OCI-LY7 (cell line): ENCODE measurements around the gene ACSS3. TPM values are rescaled to one million over a fixed set of nuclear protein-coding genes. Genes with fewer than 3 reads are reported as not detected.

Experiments
- BruUV-seq: library from RNA; stranded (reverse); fragments of 400-500 nt; replicated peaks from 2 replicates; lab custom pipeline; 2021; lab: Mats Ljungman, UMichigan
- CTCF ChIA-PET: fragments of 300-600 bp; sonication (Branson Sonifier 250); formaldehyde crosslinking; loops from one replicate; lab custom pipeline; 2022; ENCODE audit warnings: antibody characterized with exemption; ENCODE audit not compliant: unreplicated experiment; lab: Charles Lee
- POLR2A ChIA-PET: fragments of 300-600 bp; sonication (Branson Sonifier 250); formaldehyde crosslinking; loops from one replicate; lab custom pipeline; 2022; ENCODE audit warnings: antibody characterized with exemption; lab: Charles Lee
- DNase-seq: peaks from one replicate; pipeline ENCODE4 v3.0.0-alpha.2; 2015; ENCODE audit warnings: low spot score
- H2AFZ ChIP-seq: fragments of 200-600 bp; sonication (generic), shearing (Covaris generic); 2 replicates; pipeline ENCODE4 v1.6.1; 2014; ENCODE audit warnings: mild to moderate bottlenecking, antibody characterized with exemption, low read length, moderate library complexity
- H3K27ac ChIP-seq: fragments of 200-600 bp; sonication (generic); 2 replicates; pipeline ENCODE4 v1.5.1; 2014; ENCODE audit warnings: mixed run types, low read depth, mild to moderate bottlenecking, moderate library complexity, low read length, inconsistent platforms; ENCODE audit not compliant: poor library complexity, severe bottlenecking
- H3K36me3 ChIP-seq: fragments of 200-600 bp; sonication (generic); 2 replicates; pipeline ENCODE4 v1.6.1; 2014; ENCODE audit warnings: mild to moderate bottlenecking, antibody characterized with exemption, low read length, moderate library complexity, mixed read lengths; ENCODE audit not compliant: insufficient read depth
- H3K4me1 ChIP-seq: fragments of 200-600 bp; sonication (generic); 2 replicates; pipeline ENCODE4 v1.5.1; 2014; ENCODE audit warnings: mild to moderate bottlenecking, low read length; ENCODE audit not compliant: insufficient read depth, poor library complexity, severe bottlenecking
- H3K4me2 ChIP-seq: fragments of 200-600 bp; sonication (generic); 2 replicates; pipeline ENCODE4 v1.6.1; 2014; ENCODE audit warnings: mild to moderate bottlenecking, low read length
- H3K4me3 ChIP-seq: fragments of 200-600 bp; sonication (generic); 2 replicates; pipeline ENCODE4 v1.5.1; 2014; ENCODE audit warnings: mild to moderate bottlenecking, low read depth, low read length; ENCODE audit not compliant: poor library complexity, severe bottlenecking
- H3K79me2 ChIP-seq: fragments of 200-600 bp; sonication (generic); 2 replicates; pipeline ENCODE4 v1.6.1; 2016; ENCODE audit warnings: low read depth, mild to moderate bottlenecking, low read length, moderate library complexity, mixed read lengths; ENCODE audit not compliant: insufficient read depth
- H3K9me2 ChIP-seq: fragments of 200-600 bp; sonication (generic); 2 replicates; pipeline ENCODE4 v1.6.1; 2016; ENCODE audit warnings: mild to moderate bottlenecking, low read length, mixed read lengths; ENCODE audit not compliant: insufficient read depth
- H3K9me3 ChIP-seq: fragments of 200-600 bp; sonication (generic); 2 replicates; pipeline ENCODE4 v1.6.1; 2014; ENCODE audit warnings: mild to moderate bottlenecking, mixed run types, low read length, mixed read lengths
- H4K20me1 ChIP-seq: fragments of 200-600 bp; sonication (generic); 2 replicates; pipeline ENCODE4 v1.6.1; 2014; ENCODE audit warnings: mild to moderate bottlenecking, antibody characterized with exemption, low read length, moderate library complexity, mixed read lengths; ENCODE audit not compliant: insufficient read depth
- EZH2phosphoT487 ChIP-seq: fragments of 200-600 bp; sonication (generic); IDR thresholded peaks from 2 replicates; pipeline ENCODE4 v1.6.1; 2018; ENCODE audit warnings: low read depth, borderline replicate concordance, mild to moderate bottlenecking, mixed run types, antibody characterized with exemption, low read length, moderate library complexity, mixed read lengths
- intact Hi-C: fragments of 100-400 bp; cut with micrococcal nuclease; formaldehyde crosslinking; loops from one replicate; pipeline ENCODE4 v1.10.0; 2022; ENCODE audit not compliant: unreplicated experiment
- total RNA-seq, 2 experiments: library from RNA; depleted of rRNA in 1 of 2; stranded (reverse); fragments of >200 nt in 1 of 2; shearing (Covaris generic) in 1 of 2; gene quantifications; 2 replicates each; pipeline ENCODE4 v1.2.3, GENCODE V29; 2014 to 2022
- TF ChIP-seq, protein P1 (sequence below): fragments of 200-600 bp; sonication (generic); conservative IDR thresholded peaks from 2 replicates; pipeline ENCODE4 v1.5.1; 2014; ENCODE audit warnings: mild to moderate bottlenecking, antibody characterized with exemption, low read length, moderate library complexity, mixed read lengths

Gene ACSS3
- total RNA-seq, 2 experiments from 2014 or later: not detected

DNA sequence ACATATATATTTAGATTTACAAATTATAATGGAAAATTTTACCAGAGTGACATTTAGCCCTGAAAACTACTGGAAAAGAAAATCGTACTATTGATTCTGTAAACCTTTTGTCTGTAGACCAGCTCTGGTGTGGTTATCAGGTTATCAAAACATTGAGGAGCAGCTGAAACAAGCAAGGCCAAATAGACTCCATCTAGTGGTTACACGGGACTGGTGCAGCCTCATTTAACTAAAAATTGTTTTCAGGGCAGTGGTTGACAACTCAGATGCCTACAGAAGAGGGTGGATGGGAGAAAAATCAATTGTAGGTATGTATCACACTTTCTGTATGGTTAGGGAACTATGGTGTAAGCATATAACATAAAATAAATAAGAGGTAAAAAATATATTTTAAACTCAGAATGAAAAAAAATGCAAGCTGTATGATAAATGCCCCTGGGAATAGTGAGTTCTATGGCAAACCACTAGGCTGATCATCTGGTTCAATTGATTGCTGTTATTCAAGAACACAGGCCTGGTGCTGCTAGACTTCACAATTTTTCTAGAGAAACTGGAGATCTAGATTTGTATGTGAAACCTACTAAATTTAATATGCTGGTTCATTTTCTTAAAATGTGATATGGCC lies 51.2 kb downstream of the ACSS3 start:
- TF ChIP-seq, protein P1, sequence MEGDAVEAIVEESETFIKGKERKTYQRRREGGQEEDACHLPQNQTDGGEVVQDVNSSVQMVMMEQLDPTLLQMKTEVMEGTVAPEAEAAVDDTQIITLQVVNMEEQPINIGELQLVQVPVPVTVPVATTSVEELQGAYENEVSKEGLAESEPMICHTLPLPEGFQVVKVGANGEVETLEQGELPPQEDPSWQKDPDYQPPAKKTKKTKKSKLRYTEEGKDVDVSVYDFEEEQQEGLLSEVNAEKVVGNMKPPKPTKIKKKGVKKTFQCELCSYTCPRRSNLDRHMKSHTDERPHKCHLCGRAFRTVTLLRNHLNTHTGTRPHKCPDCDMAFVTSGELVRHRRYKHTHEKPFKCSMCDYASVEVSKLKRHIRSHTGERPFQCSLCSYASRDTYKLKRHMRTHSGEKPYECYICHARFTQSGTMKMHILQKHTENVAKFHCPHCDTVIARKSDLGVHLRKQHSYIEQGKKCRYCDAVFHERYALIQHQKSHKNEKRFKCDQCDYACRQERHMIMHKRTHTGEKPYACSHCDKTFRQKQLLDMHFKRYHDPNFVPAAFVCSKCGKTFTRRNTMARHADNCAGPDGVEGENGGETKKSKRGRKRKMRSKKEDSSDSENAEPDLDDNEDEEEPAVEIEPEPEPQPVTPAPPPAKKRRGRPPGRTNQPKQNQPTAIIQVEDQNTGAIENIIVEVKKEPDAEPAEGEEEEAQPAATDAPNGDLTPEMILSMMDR: peak; percentile 88
- no peak for TF ChIP-seq EZH2phosphoT487
- H3K4me1 ChIP-seq: no peaks in the 10 kb centered on the region
- ChIA-PET POLR2A (no interaction called here), CTCF (no interaction called here)
- no peaks in the 10 kb centered on the region for H3K9me3 ChIP-seq
- no peak overlapping the region for H2AFZ ChIP-seq
- H3K79me2 ChIP-seq: no peaks in the 10 kb centered on the region
- no peaks in the 10 kb centered on the region for H3K36me3 ChIP-seq
- no peak overlapping the region for H3K4me3 ChIP-seq
- H4K20me1 ChIP-seq: no peaks in the 10 kb centered on the region
- no peak overlapping the region for H3K27ac ChIP-seq
- BruUV-seq: no TSS peak
- intact Hi-C loops: loop anchor here (5.0 kb wide), 1 partner anchor 717 kb away; no protein-coding TSS in a partner anchor
- DNase-seq: peak; percentile 33
- no peak overlapping the region for H3K4me2 ChIP-seq
- H3K9me2 ChIP-seq: no peaks in the 10 kb centered on the region

DNA sequence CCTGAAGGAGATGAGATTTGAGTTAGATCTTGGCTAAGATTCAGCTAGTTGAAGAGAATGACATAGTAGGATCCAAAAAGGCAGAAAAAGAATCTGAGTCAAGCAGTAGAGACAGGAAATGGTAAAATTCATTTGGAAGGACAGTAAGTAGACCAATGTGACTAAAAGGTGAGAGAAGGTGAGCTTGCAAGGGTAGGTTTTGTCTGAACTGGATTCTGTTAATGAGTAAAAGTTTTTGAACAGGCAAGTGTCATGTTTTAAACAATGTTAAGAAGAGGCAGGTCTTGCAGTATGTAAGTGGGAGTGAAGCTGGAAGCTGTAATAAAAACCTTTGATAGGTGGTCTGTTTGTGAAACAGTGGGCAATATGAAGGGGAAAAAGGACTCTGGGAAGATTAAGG lies 58.6 kb downstream of the ACSS3 start:
- Histone ChIP-seq H3K4me2 (no peak overlapping the region), H3K4me1 (no peaks in the 10 kb centered on the region), H4K20me1 (no peaks in the 10 kb centered on the region), H3K4me3 (no peak overlapping the region), H2AFZ (no peak overlapping the region), H3K79me2 (no peaks in the 10 kb centered on the region), H3K27ac (no peak overlapping the region), H3K36me3 (no peaks in the 10 kb centered on the region), H3K9me3 (no peaks in the 10 kb centered on the region), H3K9me2 (no peaks in the 10 kb centered on the region; the same call in 1 of the 2 replicates)
- DNase-seq: no peak
- POLR2A ChIA-PET: interaction anchor here (1.2 kb wide), 1 partner anchor 30 kb away, joined by 3 read pairs; no protein-coding TSS in a partner anchor
- BruUV-seq: no TSS peak
- TF ChIP-seq, protein P1: no peak
- TF ChIP-seq EZH2phosphoT487: no peak
- CTCF ChIA-PET: no interaction called here
- intact Hi-C loops: no loop called here

DNA sequence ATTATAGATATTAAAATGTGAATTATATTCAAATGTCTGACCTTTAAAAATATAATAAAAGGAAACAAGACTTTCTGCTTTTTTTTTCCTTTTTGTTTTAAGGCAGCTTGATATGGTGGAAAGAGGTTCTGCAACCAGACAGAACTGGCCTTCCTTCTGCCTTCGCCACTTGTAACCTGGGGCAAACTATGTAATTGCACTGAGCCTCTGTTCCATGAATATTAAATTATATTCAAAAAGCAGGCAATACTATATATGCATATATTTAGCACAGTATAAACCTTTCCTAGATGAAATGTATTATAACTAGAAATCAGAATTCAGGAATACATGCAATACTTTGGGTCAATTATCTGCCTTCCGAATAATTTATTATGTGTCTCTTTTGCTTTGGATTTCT lies 59.9 kb downstream of the ACSS3 start:
- no peak for TF ChIP-seq EZH2phosphoT487
- TF ChIP-seq, protein P1: no peak
- intact Hi-C loops: no loop called here
- Histone ChIP-seq H3K9me2 (no peaks in the 10 kb centered on the region; the same call in 1 of the 2 replicates), H3K4me1 (no peaks in the 10 kb centered on the region), H3K27ac (no peak overlapping the region), H3K4me2 (no peak overlapping the region), H2AFZ (no peak overlapping the region), H3K79me2 (no peaks in the 10 kb centered on the region), H4K20me1 (no peaks in the 10 kb centered on the region), H3K4me3 (no peak overlapping the region), H3K36me3 (no peaks in the 10 kb centered on the region), H3K9me3 (no peaks in the 10 kb centered on the region)
- ChIA-PET CTCF (no interaction called here), POLR2A (interaction anchor here (0.7 kb wide), 1 partner anchor 1747 kb away, joined by 3 read pairs; no protein-coding TSS in a partner anchor)
- BruUV-seq: no TSS peak
- DNase-seq: no peak
